Heart right ventricle (tissue), 16 donors: Measurements from ENCODE around the gene MYOF. TPM values are rescaled to one million over a fixed set of nuclear protein-coding genes. Genes with fewer than 3 reads are reported as not detected.
A peak's percentile ranks its signal among the peaks of the same experiment; 100 is the strongest.

Experiments
- ATAC-seq, 8 donors: fragments of 200-7000 bp; cut with Tn5 transposase; one replicate each; pipeline ENCODE4 v1.9.1; 2020; ENCODE audit warnings: mild to moderate bottlenecking in 8 of 8, moderate library complexity in 8 of 8, moderate number of reproducible peaks in 1 of 8
- DNase-seq, 2 donors: peaks; one replicate each; pipeline ENCODE4 v3.0.0-alpha.2; 2020
- H3K27ac ChIP-seq, 10 donors: fragments of 200-600 bp; sonication (generic) in 2 of 10; one replicate each; pipeline versions ENCODE4 v1.5.0 to v1.8.0; 2020 to 2022; ENCODE audit warnings: mild to moderate bottlenecking in 3 of 10
- H3K27me3 ChIP-seq, 7 donors: fragments of 200-600 bp; one replicate each; pipeline ENCODE4 v1.8.0; 2021 to 2022; ENCODE audit warnings: mild to moderate bottlenecking in 2 of 7
- H3K36me3 ChIP-seq, 9 donors: fragments of 200-600 bp; sonication (generic) in 1 of 9; one replicate each; pipeline versions ENCODE4 v1.5.0 to v1.8.0; 2020 to 2022; ENCODE audit warnings: mild to moderate bottlenecking in 2 of 9
- H3K4me1 ChIP-seq, 9 donors: fragments of 200-600 bp; sonication (generic) in 1 of 9; one replicate each; pipeline versions ENCODE4 v1.5.0 to v1.8.0; 2020 to 2022; ENCODE audit warnings: mild to moderate bottlenecking in 4 of 9
- H3K4me3 ChIP-seq, 10 donors: fragments of 200-600 bp; sonication (generic) in 2 of 10; one replicate each; pipeline versions ENCODE4 v1.5.0 to v1.8.0; 2020 to 2022; ENCODE audit warnings: mild to moderate bottlenecking in 7 of 10, moderate library complexity in 2 of 10
- H3K9me3 ChIP-seq, 11 donors: fragments of 200-600 bp in 10 of 11; sonication (generic) in 2 of 11; one replicate each; pipeline versions ENCODE4 v1.5.0 to v1.8.0; 2013 to 2022; ENCODE audit warnings: mild to moderate bottlenecking in 2 of 11, control low read depth in 1 of 11, moderate library complexity in 1 of 11
- WGBS, 2 donors: extraction: QIAGEN DNeasy Blood & Tissue Kit; methylation state at CpG; one replicate each; pipeline ENCODE4 v1.1.7; 2013; ENCODE audit warnings: inconsistent platforms in 1 of 2; 5-methylcytosine and 5-hydroxymethylcytosine counted together
- intact Hi-C, 10 donors: fragments of 100-400 bp; cut with DNase I; formaldehyde crosslinking; loops; one replicate each; pipeline versions ENCODE4 v1.11.1 to v1.14.2; 2022
- polyA plus RNA-seq, 2 donors: library from polyadenylated mRNA; stranded (reverse); fragments of 200-250 nt; gene quantifications; one replicate each; pipeline ENCODE4 v1.2.3, GENCODE V29; 2013
- total RNA-seq, 10 donors: library from RNA; stranded (reverse); fragmentation: NEBNext Ultra II Directional in 3 of 10; extraction: Animal tissue kit (Norgen Biotek cat#: 25700) in 3 of 10; gene quantifications; one replicate each; pipeline versions ENCODE4 v1.2.1 to v1.2.4, GENCODE V29; 2021 to 2023
- TF ChIP-seq, protein P1 (sequence below), 9 donors: fragments of 200-600 bp; sonication (generic) in 2 of 9; IDR thresholded peaks; one replicate each; pipeline versions ENCODE4 v1.5.0 to v1.8.0; 2021 to 2022; ENCODE audit warnings: antibody characterized with exemption in 9 of 9, mild to moderate bottlenecking in 5 of 9, moderate library complexity in 1 of 9
- donor health status: Arrhythmogenic right ventricular cardiomyopathy.
- donor health status: ischemic (EF 13 %, LVEDD 7.1; RV severe dilation, severe dysfunction).
- donor health status: healthy with polysubstance abuse.
- donor health status: DM: no; HTN: yes; CAD: no.
- donor health status: DM: no; HTN: no; CAD: no.
- donor health status: ischemic (EF 25% LVEDD 6.9; RV normal size, moderate dysfunction).
- donor health status: ischemic (EF 25% LVEDD 5.7; RV mildly dilated, moderate dysfunction).
- donor health status: healthy.
- donor health status: DM: yes; HTN: yes; CAD: no.
- donor health status: Ischemic cardiomyopathy.
- donor health status: ischemic (EF 35%, LVEDD 5.7; RV mildly dilated, moderate dysfunction).
- donor health status: nonischemic (EF 11% LVEDD 7.7; RV severe dilation, severe dysfunction).
- donor health status: DM: yes; HTN: yes; CAD: no.
- donor health status: PGD.
- donor health status: ischemic (EF 29% LVEDD 5.4; RV normal size, mild dysfunction).
- donor health status: nonischemic (EF 23%, LVEDD 6.1; RV moderate dilation, normal function).

MYOF gene
- total and polyA plus RNA-seq, 12 donors, result 14.5 to 54.6 (median 36.3) TPM

DNA sequence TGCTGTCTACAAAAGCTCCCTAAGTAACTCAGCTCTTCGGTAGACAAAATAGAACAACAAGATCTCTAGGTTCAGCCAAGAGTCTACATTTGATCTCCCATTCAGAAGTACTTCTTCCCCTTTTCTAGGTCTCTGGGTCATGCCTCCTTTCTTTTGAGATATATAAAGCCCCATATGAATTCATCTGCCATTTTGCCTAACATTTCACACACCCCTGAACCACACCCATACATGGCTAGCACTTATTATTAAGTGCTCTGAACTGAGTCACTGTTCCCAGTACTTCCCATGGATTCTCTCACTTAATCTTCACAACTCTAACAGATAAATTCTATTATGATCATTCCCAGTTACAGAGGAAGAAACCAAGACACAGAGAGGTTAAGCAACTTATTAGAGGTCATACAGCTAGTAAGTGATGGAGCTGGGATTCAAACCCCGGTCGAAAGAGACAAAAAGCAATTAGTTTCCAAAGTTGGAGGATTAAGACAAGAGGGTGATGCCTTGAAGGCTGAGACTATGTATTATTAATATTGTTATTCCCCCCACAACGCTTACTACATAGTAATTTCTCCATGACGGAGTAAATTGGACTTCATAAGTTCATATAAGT, 17.3 kb downstream of the MYOF start:
- Histone ChIP-seq H3K4me1 (peaks cover 12 to 86% (median 46%) of the 10 kb centered on the region in 9 donors), H3K36me3 (peaks cover 0 to 8% (median 0%) of the 10 kb centered on the region in 9 donors), H3K4me3 (no peak overlapping the region), H3K9me3 (peaks cover 0 to 3% (median 0%) of the 10 kb centered on the region in 11 donors), H3K27me3 (no peaks in the 10 kb centered on the region), H3K27ac (peak overlapping the region in 9 of 10 donors; percentile 29 to 93 (median 84))
- no peak for DNase-seq
- intact Hi-C loops, result loop anchor here in 1 of 10 donors (5.0 kb wide), 1 partner anchor 48 kb away; no protein-coding TSS in a partner anchor
- no peak for ATAC-seq
- 80 to 89% methylated on average over 5 of the region's 5 CpGs for WGBS, 2 donors
- TF ChIP-seq, protein P1, sequence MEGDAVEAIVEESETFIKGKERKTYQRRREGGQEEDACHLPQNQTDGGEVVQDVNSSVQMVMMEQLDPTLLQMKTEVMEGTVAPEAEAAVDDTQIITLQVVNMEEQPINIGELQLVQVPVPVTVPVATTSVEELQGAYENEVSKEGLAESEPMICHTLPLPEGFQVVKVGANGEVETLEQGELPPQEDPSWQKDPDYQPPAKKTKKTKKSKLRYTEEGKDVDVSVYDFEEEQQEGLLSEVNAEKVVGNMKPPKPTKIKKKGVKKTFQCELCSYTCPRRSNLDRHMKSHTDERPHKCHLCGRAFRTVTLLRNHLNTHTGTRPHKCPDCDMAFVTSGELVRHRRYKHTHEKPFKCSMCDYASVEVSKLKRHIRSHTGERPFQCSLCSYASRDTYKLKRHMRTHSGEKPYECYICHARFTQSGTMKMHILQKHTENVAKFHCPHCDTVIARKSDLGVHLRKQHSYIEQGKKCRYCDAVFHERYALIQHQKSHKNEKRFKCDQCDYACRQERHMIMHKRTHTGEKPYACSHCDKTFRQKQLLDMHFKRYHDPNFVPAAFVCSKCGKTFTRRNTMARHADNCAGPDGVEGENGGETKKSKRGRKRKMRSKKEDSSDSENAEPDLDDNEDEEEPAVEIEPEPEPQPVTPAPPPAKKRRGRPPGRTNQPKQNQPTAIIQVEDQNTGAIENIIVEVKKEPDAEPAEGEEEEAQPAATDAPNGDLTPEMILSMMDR (IDR thresholded peaks at IDR 0.05), result no peak

DNA sequence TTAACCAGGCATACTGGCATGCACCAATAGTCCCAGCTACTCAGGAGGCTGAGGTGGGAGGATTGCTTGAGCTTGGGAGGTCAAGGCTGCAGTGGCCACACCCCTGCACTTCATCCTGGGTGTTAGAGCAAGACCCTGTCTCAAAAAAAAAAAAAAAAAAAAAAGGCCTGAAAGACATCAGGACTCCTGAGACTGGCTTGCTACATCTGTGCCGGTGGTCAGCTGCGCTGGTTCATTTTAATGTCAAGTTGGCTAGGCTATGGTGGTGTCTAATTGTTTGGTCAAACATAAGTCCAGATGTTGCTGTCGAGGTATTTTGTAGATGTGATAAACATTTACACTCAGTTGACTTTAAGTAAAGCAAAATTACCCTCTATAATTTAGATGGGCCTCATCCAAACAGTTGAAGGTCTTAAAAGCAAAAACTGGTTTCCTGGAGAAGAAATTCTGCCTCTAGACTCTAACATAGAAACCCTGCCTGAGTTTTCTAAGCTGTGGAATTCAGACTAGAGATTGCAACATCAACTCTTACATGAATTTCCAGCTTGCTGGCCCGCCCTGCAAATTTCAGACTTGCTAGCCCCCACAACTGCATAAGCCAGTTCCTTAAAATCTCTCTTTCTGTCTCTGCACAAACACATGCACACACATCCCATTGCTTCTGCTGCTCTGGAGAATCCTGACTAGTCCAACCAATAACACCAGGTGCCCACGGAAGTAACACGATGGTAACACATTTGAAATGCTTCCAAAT, 18.2 kb downstream of the MYOF start:
- 59 to 68% methylated on average over 6 of the region's 6 CpGs for WGBS, 2 donors
- peaks cover 12 to 86% (median 48%) of the 10 kb centered on the region in 9 donors for H3K4me1 ChIP-seq
- ATAC-seq, result peak in 2 of 8 donors; percentile 40 to 64

DNA sequence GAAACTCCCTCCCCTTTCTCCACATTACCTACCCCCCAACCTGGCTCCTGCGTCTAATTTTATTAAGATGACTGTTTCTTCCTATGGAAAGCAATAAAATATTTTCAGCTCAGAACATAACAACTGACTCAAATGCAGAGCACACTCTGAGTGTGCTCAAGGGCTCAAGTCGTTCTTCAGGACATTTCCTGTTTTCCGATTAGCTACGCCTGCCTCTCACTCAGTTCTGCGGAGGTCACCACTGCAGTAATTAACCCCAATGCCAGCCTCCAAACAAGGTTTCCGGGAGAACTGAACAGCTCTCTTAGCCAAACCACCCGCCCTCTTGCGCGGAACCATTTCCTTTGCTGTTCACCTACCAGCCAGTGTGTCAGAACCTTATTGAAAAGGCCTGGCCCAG, 19.3 kb downstream of the MYOF start:
- TF ChIP-seq, protein P1 (IDR thresholded peaks at IDR 0.05), result no peak
- peaks cover 0 to 3% (median 0%) of the 10 kb centered on the region in 11 donors for H3K9me3 ChIP-seq
- 57 to 65% methylated on average over 9 of the region's 9 CpGs for WGBS, 2 donors
- H3K4me1 ChIP-seq, result peaks cover 17 to 86% (median 50%) of the 10 kb centered on the region in 9 donors
- no peak for DNase-seq
- H3K27ac ChIP-seq, result peak overlapping the region in 6 of 10 donors; percentile 10 to 91 (median 76)
- intact Hi-C loops, result no loop called here
- H3K36me3 ChIP-seq, result peaks cover 0 to 10% (median 0%) of the 10 kb centered on the region in 9 donors
- H3K27me3 ChIP-seq, result no peaks in the 10 kb centered on the region
- peak in 1 of 8 donors; percentile 15 for ATAC-seq
- no peak overlapping the region for H3K4me3 ChIP-seq

More for the DNA sequence above, 18.2 kb downstream of the MYOF start:
- DNase-seq, result peak in 1 of 2 donors; percentile 23
- intact Hi-C loops, result no loop called here
- H3K27me3 ChIP-seq, result no peaks in the 10 kb centered on the region
- no peak overlapping the region for H3K4me3 ChIP-seq
- peak overlapping the region in 9 of 10 donors; percentile 29 to 93 (median 84) for H3K27ac ChIP-seq
- peaks cover 0 to 10% (median 0%) of the 10 kb centered on the region in 9 donors for H3K36me3 ChIP-seq
- TF ChIP-seq, protein P1 (IDR thresholded peaks at IDR 0.05), result no peak
- H3K9me3 ChIP-seq, result peaks cover 0 to 3% (median 0%) of the 10 kb centered on the region in 11 donors

DNA sequence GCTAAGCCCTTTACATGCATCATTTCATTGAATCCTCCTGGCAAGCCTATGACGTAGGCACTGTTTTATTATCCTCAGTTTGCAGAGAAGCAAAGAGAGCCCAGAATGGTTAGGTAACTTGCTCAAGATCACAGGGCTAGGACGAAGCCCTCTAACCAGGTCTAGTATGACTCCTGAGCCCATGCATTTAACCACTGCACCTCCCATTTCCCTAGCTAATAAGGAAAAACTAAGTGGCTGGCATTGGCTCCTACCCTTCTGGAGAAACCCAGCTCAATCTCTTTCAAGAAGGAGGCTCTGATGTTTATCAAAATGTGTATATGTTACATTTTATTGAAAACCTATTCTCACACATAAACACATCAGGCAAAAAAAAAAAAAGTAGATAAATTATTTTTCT, 19.8 kb downstream of the MYOF start:
- H3K4me3 ChIP-seq, result no peak overlapping the region
- TF ChIP-seq, protein P1 (IDR thresholded peaks at IDR 0.05), result no peak
- ATAC-seq (no peak), DNase-seq (no peak)
- intact Hi-C loops, result no loop called here
- H3K4me1 ChIP-seq, result peaks cover 17 to 88% (median 50%) of the 10 kb centered on the region in 9 donors
- peak overlapping the region in 5 of 10 donors; percentile 3 to 91 (median 64) for H3K27ac ChIP-seq
- H3K27me3 ChIP-seq, result no peaks in the 10 kb centered on the region
- H3K36me3 ChIP-seq, result peaks cover 0 to 10% (median 0%) of the 10 kb centered on the region in 9 donors
- 39 to 84% methylated on average over 2 of the region's 2 CpGs for WGBS, 2 donors
- no peaks in the 10 kb centered on the region for H3K9me3 ChIP-seq
